ENCODE measurements around the gene CASZ1.

DNA sequence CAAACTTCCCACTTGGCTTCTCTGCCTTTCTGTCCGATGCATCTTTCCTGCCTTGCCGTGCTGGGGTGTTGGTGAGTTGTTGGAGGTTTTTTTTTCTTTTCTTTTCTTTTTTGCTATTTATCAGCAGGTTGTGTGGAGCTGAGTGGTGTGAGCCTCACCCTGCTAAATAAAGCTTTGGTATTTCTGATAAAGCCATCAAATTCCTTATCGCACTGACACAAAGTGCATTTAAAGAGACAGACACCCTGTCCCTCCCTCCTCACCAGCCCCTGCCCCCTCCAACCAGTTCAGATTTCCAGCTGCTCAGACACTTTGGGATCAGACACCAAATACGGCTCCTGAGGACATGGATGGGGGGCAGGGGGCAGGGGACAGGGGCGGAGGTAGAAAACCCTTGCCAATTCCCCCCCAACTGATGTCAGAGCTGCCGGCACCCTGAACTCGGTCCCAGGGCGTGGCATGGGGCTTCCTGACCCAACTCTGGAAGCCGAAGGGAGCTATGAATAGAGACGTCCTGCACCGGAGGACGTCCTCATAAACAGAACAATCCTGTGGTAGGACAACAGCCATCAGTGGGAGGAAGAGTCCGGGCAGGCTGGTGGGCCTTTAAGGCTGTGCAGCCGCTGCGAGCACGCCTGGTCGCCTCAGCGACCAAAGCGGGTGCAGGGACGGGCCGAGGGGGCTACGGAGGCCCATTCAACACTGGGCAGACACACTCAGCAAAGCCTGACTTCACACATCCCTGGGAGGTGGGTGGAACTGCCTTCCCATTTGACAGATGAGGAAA lies 79.0 kb downstream of the CASZ1 start:
- TF ChIP-seq, protein P1, sequence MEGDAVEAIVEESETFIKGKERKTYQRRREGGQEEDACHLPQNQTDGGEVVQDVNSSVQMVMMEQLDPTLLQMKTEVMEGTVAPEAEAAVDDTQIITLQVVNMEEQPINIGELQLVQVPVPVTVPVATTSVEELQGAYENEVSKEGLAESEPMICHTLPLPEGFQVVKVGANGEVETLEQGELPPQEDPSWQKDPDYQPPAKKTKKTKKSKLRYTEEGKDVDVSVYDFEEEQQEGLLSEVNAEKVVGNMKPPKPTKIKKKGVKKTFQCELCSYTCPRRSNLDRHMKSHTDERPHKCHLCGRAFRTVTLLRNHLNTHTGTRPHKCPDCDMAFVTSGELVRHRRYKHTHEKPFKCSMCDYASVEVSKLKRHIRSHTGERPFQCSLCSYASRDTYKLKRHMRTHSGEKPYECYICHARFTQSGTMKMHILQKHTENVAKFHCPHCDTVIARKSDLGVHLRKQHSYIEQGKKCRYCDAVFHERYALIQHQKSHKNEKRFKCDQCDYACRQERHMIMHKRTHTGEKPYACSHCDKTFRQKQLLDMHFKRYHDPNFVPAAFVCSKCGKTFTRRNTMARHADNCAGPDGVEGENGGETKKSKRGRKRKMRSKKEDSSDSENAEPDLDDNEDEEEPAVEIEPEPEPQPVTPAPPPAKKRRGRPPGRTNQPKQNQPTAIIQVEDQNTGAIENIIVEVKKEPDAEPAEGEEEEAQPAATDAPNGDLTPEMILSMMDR (IDR thresholded peaks at IDR 0.05) = no peak
- TF ChIP-seq POLR2AphosphoS5 (IDR thresholded peaks at IDR 0.05) = peak in 1 of 2 donors; percentile 31
- no peak for TF ChIP-seq POLR2A (IDR thresholded peaks at IDR 0.05)
